Measurements from ENCODE around the gene SNAPC3.

SNAPC3 gene

DNA sequence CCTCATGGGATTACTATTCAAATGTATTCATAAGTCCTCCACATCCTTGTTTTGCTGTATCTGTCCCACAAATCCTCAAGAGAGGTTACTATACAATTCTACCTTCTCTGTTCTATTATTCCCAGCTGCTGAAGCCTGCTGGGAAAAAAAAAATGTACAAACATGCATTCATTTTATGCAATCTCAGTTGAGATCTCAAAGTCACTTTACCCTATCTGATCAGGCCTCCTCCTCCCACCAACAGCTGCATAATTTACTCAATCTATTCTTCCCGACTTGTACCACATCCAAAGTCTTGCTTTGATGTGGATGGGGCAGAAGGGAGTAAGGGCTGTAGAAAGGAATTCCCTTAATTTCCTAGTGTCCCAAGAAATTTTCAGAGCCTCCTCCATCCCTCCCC, 59.5 kb downstream of the SNAPC3 start:
- CTCF ChIA-PET = no interaction called here
- H3K4me3 ChIP-seq (ENCODE audit: low read depth, low read length) = no peak overlapping the region
- TF ChIP-seq ZNF658 (tag by site-specific recombination; IDR thresholded peaks at IDR 0.05) = no peak
- TF ChIP-seq ZNF670 (tag by site-specific recombination; IDR thresholded peaks at IDR 0.05; ENCODE audit: low read depth) = no peak
- TF ChIP-seq ZNF561 (tag by site-specific recombination; IDR thresholded peaks at IDR 0.05; ENCODE audit: borderline replicate concordance) = no peak
- no peak for TF ChIP-seq ZNF148 (tag by site-specific recombination; IDR thresholded peaks at IDR 0.05; ENCODE audit: borderline replicate concordance)
- TF ChIP-seq ZNF280C (tag by site-specific recombination; IDR thresholded peaks at IDR 0.05) = no peak
- no peak for TF ChIP-seq ZNF530 (tag by site-specific recombination; IDR thresholded peaks at IDR 0.05; ENCODE audit: low read depth)
- no peak for TF ChIP-seq ZNF510 (tag by site-specific recombination; IDR thresholded peaks at IDR 0.05; ENCODE audit: insufficient replicate concordance)
- no peak for TF ChIP-seq ZNF792 (tag by site-specific recombination; IDR thresholded peaks at IDR 0.05)
- no peak for TF ChIP-seq ZNF426 (tag by site-specific recombination; IDR thresholded peaks at IDR 0.05)
- TF ChIP-seq KLF1 (tag by site-specific recombination; IDR thresholded peaks at IDR 0.05) = no peak
- no peak for TF ChIP-seq ZNF629 (tag by site-specific recombination; IDR thresholded peaks at IDR 0.05)
- no peak for TF ChIP-seq ZNF654 (tag by site-specific recombination; IDR thresholded peaks at IDR 0.05; ENCODE audit: low read depth)
- no peak for TF ChIP-seq ZNF19 (tag by site-specific recombination; IDR thresholded peaks at IDR 0.05; ENCODE audit: low read depth)
- TF ChIP-seq, protein P1, sequence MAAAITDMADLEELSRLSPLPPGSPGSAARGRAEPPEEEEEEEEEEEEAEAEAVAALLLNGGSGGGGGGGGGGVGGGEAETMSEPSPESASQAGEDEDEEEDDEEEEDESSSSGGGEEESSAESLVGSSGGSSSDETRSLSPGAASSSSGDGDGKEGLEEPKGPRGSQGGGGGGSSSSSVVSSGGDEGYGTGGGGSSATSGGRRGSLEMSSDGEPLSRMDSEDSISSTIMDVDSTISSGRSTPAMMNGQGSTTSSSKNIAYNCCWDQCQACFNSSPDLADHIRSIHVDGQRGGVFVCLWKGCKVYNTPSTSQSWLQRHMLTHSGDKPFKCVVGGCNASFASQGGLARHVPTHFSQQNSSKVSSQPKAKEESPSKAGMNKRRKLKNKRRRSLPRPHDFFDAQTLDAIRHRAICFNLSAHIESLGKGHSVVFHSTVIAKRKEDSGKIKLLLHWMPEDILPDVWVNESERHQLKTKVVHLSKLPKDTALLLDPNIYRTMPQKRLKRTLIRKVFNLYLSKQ (tag by site-specific recombination; IDR thresholded peaks at IDR 0.05; ENCODE audit: borderline replicate concordance) = no peak
- no peak for TF ChIP-seq ZNF549 (tag by site-specific recombination; IDR thresholded peaks at IDR 0.05)
- TF ChIP-seq ZBTB49 (tag by site-specific recombination; IDR thresholded peaks at IDR 0.05; ENCODE audit: low read depth) = no peak
- TF ChIP-seq, protein P2, sequence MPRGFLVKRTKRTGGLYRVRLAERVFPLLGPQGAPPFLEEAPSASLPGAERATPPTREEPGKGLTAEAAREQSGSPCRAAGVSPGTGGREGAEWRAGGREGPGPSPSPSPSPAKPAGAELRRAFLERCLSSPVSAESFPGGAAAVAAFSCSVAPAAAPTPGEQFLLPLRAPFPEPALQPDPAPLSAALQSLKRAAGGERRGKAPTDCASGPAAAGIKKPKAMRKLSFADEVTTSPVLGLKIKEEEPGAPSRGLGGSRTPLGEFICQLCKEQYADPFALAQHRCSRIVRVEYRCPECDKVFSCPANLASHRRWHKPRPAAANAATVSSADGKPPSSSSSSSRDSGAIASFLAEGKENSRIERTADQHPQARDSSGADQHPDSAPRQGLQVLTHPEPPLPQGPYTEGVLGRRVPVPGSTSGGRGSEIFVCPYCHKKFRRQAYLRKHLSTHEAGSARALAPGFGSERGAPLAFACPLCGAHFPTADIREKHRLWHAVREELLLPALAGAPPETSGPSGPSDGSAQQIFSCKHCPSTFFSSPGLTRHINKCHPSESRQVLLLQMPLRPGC (tag by site-specific recombination; IDR thresholded peaks at IDR 0.05) = no peak
- TF ChIP-seq, protein P3, sequence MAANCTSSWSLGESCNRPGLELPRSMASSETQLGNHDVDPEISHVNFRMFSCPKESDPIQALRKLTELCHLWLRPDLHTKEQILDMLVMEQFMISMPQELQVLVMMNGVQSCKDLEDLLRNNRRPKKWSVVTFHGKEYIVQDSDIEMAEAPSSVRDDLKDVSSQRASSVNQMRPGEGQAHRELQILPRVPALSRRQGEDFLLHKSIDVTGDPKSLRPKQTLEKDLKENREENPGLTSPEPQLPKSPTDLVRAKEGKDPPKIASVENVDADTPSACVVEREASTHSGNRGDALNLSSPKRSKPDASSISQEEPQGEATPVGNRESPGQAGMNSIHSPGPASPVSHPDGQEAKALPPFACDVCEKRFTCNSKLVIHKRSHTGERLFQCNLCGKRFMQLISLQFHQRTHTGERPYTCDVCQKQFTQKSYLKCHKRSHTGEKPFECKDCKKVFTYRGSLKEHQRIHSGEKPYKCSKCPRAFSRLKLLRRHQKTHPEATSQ (tag by site-specific recombination; IDR thresholded peaks at IDR 0.05) = no peak
- TF ChIP-seq KLF10 (tag by site-specific recombination; IDR thresholded peaks at IDR 0.05) = no peak
- H3K4me1 ChIP-seq (ENCODE audit: control insufficient read depth, insufficient read depth, low read length) = no peaks in the 10 kb centered on the region
- no peak overlapping the region for H3K27ac ChIP-seq (ENCODE audit: extremely low read depth, low read depth, low read length)
- no peaks in the 10 kb centered on the region for H3K9me3 ChIP-seq (ENCODE audit: control insufficient read depth, insufficient read depth, low read depth, low read length)
- POLR2A ChIA-PET = no interaction called here
- H3K36me3 ChIP-seq (ENCODE audit: control insufficient read depth in 2 of 2, insufficient read depth in 1 of 2, low read length in 2 of 2) = peaks cover 43 to 78% of the 10 kb centered on the region in 2 experiments
